B cell (primary cell): Measurements from ENCODE around the gene LAMA2. TPM values are rescaled to one million over a fixed set of nuclear protein-coding genes. Genes with fewer than 3 reads are reported as not detected.

Experiments used
- ATAC-seq: fragments of 200-7000 bp; cut with Tn5 transposase; one replicate; pipeline ENCODE4 v1.10.0; 2021; ENCODE audit warnings: low read depth, mild to moderate bottlenecking, moderate number of reproducible peaks, moderate library complexity
- CTCF ChIA-PET: fragments of 350-600 bp; sonication (Branson Sonifier 250); formaldehyde crosslinking; loops from one replicate; lab custom pipeline; 2021; ENCODE audit warnings: antibody characterized with exemption, inconsistent platforms; lab: Charles Lee
- POLR2A ChIA-PET: fragments of 350-600 bp; sonication (Branson Sonifier 250); formaldehyde crosslinking; loops from one replicate; lab custom pipeline; 2021; ENCODE audit warnings: antibody characterized with exemption; lab: Charles Lee
- DNase-seq: peaks from one replicate; pipeline ENCODE4 v3.0.0; 2013
- H2AFZ ChIP-seq: 2 replicates; pipeline ENCODE4 v1.6.1; 2012; ENCODE audit warnings: mild to moderate bottlenecking, low read depth, low read length; ENCODE audit not compliant: insufficient read depth, poor library complexity, severe bottlenecking
- H3K27ac ChIP-seq, 2 donors: 1 replicate in 1 of 2; 2 replicates in 1 of 2; pipeline ENCODE4 v1.5.1; 2012 to 2013; ENCODE audit warnings: low read length in 2 of 2, mild to moderate bottlenecking in 2 of 2, moderate library complexity in 1 of 2
- H3K27me3 ChIP-seq, 4 experiments: fragments of 200-600 bp in 1 of 4; sonication (generic) in 1 of 4; replicated peaks in 1 of 4; 1 replicate in 2 of 4; 2 replicates in 2 of 4; pipeline versions ENCODE4 v1.6.1 to v1.7.0; 2013 to 2016; ENCODE audit warnings: low read length in 3 of 4, mild to moderate bottlenecking in 2 of 4, mixed read lengths in 1 of 4, moderate library complexity in 1 of 4; ENCODE audit not compliant: insufficient read depth in 4 of 4, control insufficient read depth in 3 of 4; ENCODE audit errors: control extremely low read depth in 1 of 4
- H3K36me3 ChIP-seq, 2 experiments: replicated peaks in 1 of 2; 1 replicate in 1 of 2; 2 replicates in 1 of 2; pipeline versions ENCODE4 v1.6.1 to v1.7.1; 2013; ENCODE audit warnings: low read length in 1 of 2; ENCODE audit not compliant: insufficient read depth in 2 of 2, control insufficient read depth in 1 of 2; ENCODE audit errors: control extremely low read depth in 1 of 2, extremely low read depth in 1 of 2
- H3K4me1 ChIP-seq, 2 donors: fragments of 200-600 bp in 1 of 2; sonication (generic) in 1 of 2; 1 replicate in 1 of 2; 2 replicates in 1 of 2; pipeline versions ENCODE4 v1.5.1 to v1.6.1; 2013 to 2017; ENCODE audit warnings: low read length in 2 of 2; ENCODE audit not compliant: control insufficient read depth in 2 of 2, insufficient read depth in 2 of 2
- H3K4me2 ChIP-seq: replicated peaks from 2 replicates; pipeline ENCODE3; 2012; ENCODE audit warnings: mild to moderate bottlenecking, low read depth, low read length; ENCODE audit not compliant: poor library complexity, severe bottlenecking
- H3K4me3 ChIP-seq, 5 experiments: fragments of 200-600 bp in 1 of 5; sonication (generic) in 1 of 5; 1 replicate in 3 of 5; 2 replicates in 2 of 5; pipeline versions ENCODE4 v1.5.1 to v1.7.0; 2011 to 2016; ENCODE audit warnings: low read length in 4 of 5, mild to moderate bottlenecking in 4 of 5, low read depth in 2 of 5, control low read depth in 1 of 5, moderate library complexity in 1 of 5; ENCODE audit not compliant: insufficient read depth in 1 of 5; ENCODE audit errors: control extremely low read depth in 1 of 5, extremely low read depth in 1 of 5
- H3K79me2 ChIP-seq: fragments of 200-600 bp; sonication (generic); one replicate; pipeline ENCODE4 v1.6.0; 2016; ENCODE audit warnings: low read length; ENCODE audit not compliant: control insufficient read depth, insufficient read depth
- H3K9ac ChIP-seq: fragments of 200-600 bp; sonication (generic); 2 replicates; pipeline ENCODE4 v1.6.1; 2017; ENCODE audit warnings: mild to moderate bottlenecking, low read length, moderate library complexity
- H3K9me3 ChIP-seq, 3 donors: one replicate each; pipeline versions ENCODE4 v1.6.1 to v1.7.1; 2013; ENCODE audit warnings: low read length in 2 of 3; ENCODE audit not compliant: control insufficient read depth in 2 of 3, insufficient read depth in 1 of 3; ENCODE audit errors: control extremely low read depth in 1 of 3
- H4K20me1 ChIP-seq: 2 replicates; pipeline ENCODE4 v1.6.0; 2012; ENCODE audit warnings: mild to moderate bottlenecking, low read length; ENCODE audit not compliant: insufficient read depth, control insufficient read depth, poor library complexity, severe bottlenecking
- H3K27ac Mint-ChIP-seq: one replicate; pipeline ENCODE4 v1.8.0; 2021; ENCODE audit warnings: mixed read lengths
- H3K27me3 Mint-ChIP-seq: one replicate; pipeline ENCODE4 v1.8.0; 2021; ENCODE audit warnings: mixed read lengths
- H3K4me1 Mint-ChIP-seq: one replicate; pipeline ENCODE4 v1.8.0; 2021; ENCODE audit warnings: mixed read lengths
- H3K4me3 Mint-ChIP-seq: one replicate; pipeline ENCODE4 v1.8.0; 2021; ENCODE audit warnings: mixed read lengths
- H3K9me3 Mint-ChIP-seq: one replicate; pipeline ENCODE4 v1.8.0; 2022; ENCODE audit warnings: mixed read lengths; ENCODE audit not compliant: insufficient read depth
- EZH2 ChIP-seq: IDR thresholded peaks from 2 replicates; pipeline ENCODE4 v1.6.1; 2012; ENCODE audit warnings: borderline replicate concordance, low read depth, mild to moderate bottlenecking, moderate library complexity, low read length; ENCODE audit not compliant: insufficient read depth, poor library complexity, severe bottlenecking
- WGBS: methylation state at CpG from one replicate; pipeline ENCODE4 v1.1.5; 2013; ENCODE audit warnings: missing lambda C conversion rate; ENCODE audit not compliant: insufficient coverage; 5-methylcytosine and 5-hydroxymethylcytosine counted together
- intact Hi-C: fragments of 100-400 bp; cut with micrococcal nuclease; formaldehyde crosslinking; loops from one replicate; pipeline ENCODE4 v1.10.0; 2022
- polyA plus RNA-seq: library from polyadenylated mRNA; depleted of rRNA; stranded (reverse); fragments of >200 nt; gene quantifications from 2 replicates; pipeline ENCODE4 v1.2.3, GENCODE V29; 2012
- total RNA-seq, 2 donors: library from RNA; stranded (reverse); fragments of 120-200 nt in 1 of 2; gene quantifications; 1 replicate in 1 of 2; 2 replicates in 1 of 2; pipeline versions ENCODE4 v1.2.3 to v1.2.4, GENCODE V29; 2013 to 2022
- TF ChIP-seq, protein P1 (sequence below): fragments of 200-600 bp; IDR thresholded peaks from one replicate; pipeline ENCODE4 v1.8.0; 2022; ENCODE audit warnings: antibody characterized with exemption, mild to moderate bottlenecking

Gene LAMA2
- total and polyA plus RNA-seq, 2 donors (not counting 1 experiment from before 2014, with no cell fraction given) = 0.16 TPM; not detected in 1

DNA sequence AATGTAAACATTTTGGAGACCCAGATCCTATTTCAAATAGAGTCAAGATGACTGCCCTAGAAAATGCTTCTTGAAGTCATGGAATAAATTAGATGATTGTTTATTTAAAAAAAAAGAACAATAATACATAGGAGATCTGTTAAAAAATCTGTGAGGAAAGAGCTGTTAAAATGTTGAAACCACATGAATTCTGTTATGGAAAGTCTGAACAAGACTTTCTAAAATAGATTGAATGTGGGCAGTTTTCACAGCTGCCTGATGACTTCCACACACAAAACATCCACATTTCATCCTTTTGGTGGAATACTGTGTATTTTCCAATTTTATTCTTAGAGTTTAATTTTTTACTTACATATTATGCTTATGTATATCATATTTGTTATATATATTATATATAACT lies 186.1 kb downstream of the LAMA2 start:
- no peak overlapping the region for H3K27ac ChIP-seq
- no peaks in the 10 kb centered on the region for H3K9me3 Mint-ChIP-seq
- no peak overlapping the region for H3K4me3 Mint-ChIP-seq
- no peak overlapping the region for H3K27ac Mint-ChIP-seq
- no peak for ATAC-seq
- no peaks in the 10 kb centered on the region for H3K4me1 Mint-ChIP-seq
- no peak overlapping the region for H2AFZ ChIP-seq
- POLR2A ChIA-PET = no interaction called here
- H3K9me3 ChIP-seq = no peaks in the 10 kb centered on the region
- no peak for DNase-seq
- intact Hi-C loops = no loop called here
- no peak overlapping the region for H3K9ac ChIP-seq
- no peaks in the 10 kb centered on the region for H3K27me3 Mint-ChIP-seq
- H3K27me3 ChIP-seq = no peaks in the 10 kb centered on the region
- H3K4me2 ChIP-seq = no peak overlapping the region
- no peaks in the 10 kb centered on the region for H3K79me2 ChIP-seq
- H3K4me3 ChIP-seq = no peak overlapping the region
- CTCF ChIA-PET = interaction anchor here (0.9 kb wide), 1 partner anchor 12 kb away, joined by 3 read pairs; no protein-coding TSS in a partner anchor
- H3K4me1 ChIP-seq = no peaks in the 10 kb centered on the region
- TF ChIP-seq, protein P1, sequence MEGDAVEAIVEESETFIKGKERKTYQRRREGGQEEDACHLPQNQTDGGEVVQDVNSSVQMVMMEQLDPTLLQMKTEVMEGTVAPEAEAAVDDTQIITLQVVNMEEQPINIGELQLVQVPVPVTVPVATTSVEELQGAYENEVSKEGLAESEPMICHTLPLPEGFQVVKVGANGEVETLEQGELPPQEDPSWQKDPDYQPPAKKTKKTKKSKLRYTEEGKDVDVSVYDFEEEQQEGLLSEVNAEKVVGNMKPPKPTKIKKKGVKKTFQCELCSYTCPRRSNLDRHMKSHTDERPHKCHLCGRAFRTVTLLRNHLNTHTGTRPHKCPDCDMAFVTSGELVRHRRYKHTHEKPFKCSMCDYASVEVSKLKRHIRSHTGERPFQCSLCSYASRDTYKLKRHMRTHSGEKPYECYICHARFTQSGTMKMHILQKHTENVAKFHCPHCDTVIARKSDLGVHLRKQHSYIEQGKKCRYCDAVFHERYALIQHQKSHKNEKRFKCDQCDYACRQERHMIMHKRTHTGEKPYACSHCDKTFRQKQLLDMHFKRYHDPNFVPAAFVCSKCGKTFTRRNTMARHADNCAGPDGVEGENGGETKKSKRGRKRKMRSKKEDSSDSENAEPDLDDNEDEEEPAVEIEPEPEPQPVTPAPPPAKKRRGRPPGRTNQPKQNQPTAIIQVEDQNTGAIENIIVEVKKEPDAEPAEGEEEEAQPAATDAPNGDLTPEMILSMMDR = no peak
- no peak for TF ChIP-seq EZH2
- H4K20me1 ChIP-seq = no peaks in the 10 kb centered on the region
- no peaks in the 10 kb centered on the region for H3K36me3 ChIP-seq

DNA sequence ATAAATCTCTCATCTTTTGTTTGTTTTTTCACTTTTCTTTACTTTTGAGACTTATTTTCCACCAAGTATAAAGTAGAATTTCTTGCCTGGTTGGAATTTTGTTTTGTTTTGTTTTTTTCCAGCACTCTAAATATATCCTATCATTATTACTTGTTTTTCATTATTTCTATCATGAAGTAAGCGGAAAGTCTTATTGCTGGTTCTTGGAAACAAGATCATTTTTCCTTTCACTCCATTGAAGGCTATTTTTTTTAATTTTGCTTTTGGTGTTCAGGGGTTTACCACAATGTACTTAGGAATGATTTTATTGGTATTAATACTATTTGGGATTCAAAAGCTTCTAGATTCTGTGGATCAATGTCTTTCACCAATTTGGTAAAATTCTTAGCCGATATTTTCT lies 190.1 kb downstream of the LAMA2 start:
- Histone ChIP-seq H3K27me3 (no peaks in the 10 kb centered on the region), H3K36me3 (no peaks in the 10 kb centered on the region), H3K4me1 (no peaks in the 10 kb centered on the region), H3K79me2 (no peaks in the 10 kb centered on the region), H3K9me3 (no peaks in the 10 kb centered on the region), H3K27ac (no peak overlapping the region), H4K20me1 (no peaks in the 10 kb centered on the region), H3K4me3 (no peak overlapping the region), H2AFZ (no peak overlapping the region), H3K9ac (no peak overlapping the region), H3K4me2 (no peak overlapping the region)
- intact Hi-C loops = no loop called here
- ChIA-PET CTCF (no interaction called here), POLR2A (no interaction called here)
- ATAC-seq = no peak
- WGBS = no CpG with 5 or more reads among the region's 2 CpGs
- Mint-ChIP-seq H3K4me3 (no peak overlapping the region), H3K27ac (no peak overlapping the region), H3K27me3 (no peaks in the 10 kb centered on the region), H3K9me3 (no peaks in the 10 kb centered on the region), H3K4me1 (no peaks in the 10 kb centered on the region)
- DNase-seq = no peak
- TF ChIP-seq EZH2 = no peak
- TF ChIP-seq, protein P1 = no peak
